HepG2 (cell line): ENCODE measurements around the gene STX8. TPM values are rescaled to one million over a fixed set of nuclear protein-coding genes. Genes with fewer than 3 reads are reported as not detected.

Source experiments
- ATAC-seq: fragments of 200-7000 bp; cut with Tn5 transposase; 3 replicates; pipeline ENCODE4 v1.9.1; 2020; ENCODE audit warnings: mild to moderate bottlenecking, moderate library complexity
- BruUV-seq: library from RNA; stranded (reverse); fragments of 400-500 nt; replicated peaks from 2 replicates; lab custom pipeline; 2021; lab: Mats Ljungman, UMichigan
- CTCF ChIA-PET: fragments of 300-600 bp; formaldehyde crosslinking; extraction: SDS; loops from one replicate; lab custom pipeline; 2021; ENCODE audit warnings: low total read pairs, inconsistent platforms, low intra/inter-chr PET ratio; lab: Yijun Ruan, JAX
- POLR2A ChIA-PET: fragments of 350-600 bp; sonication (Branson Sonifier 250); formaldehyde crosslinking; loops from one replicate; lab custom pipeline; 2020; ENCODE audit warnings: antibody characterized with exemption, inconsistent platforms; lab: Yijun Ruan, JAX
- DNase-seq: peaks from one replicate; pipeline ENCODE4 v3.0.0-alpha.2; 2015; ENCODE audit warnings: low spot score
- FAIRE-seq: peaks from 3 replicates; lab custom pipeline; 2011; peaks lifted over from hg19 to GRCh38; lab: Jason Lieb, UNC
- H2AFZ ChIP-seq: one replicate; pipeline ENCODE4 v1.6.1; 2011; ENCODE audit warnings: low read length, inconsistent platforms
- H3K27ac ChIP-seq: fragments of 300-600 bp; 3 replicates; pipeline ENCODE4 v1.8.0; 2011; ENCODE audit warnings: mixed run types, mild to moderate bottlenecking, mixed read lengths, low read length, inconsistent platforms; ENCODE audit not compliant: insufficient read depth; ENCODE audit errors: extremely low read length
- H3K27me3 ChIP-seq, 2 experiments: fragments of 200-600 bp in 1 of 2; 2 replicates in 1 of 2; 3 replicates in 1 of 2; pipeline versions ENCODE4 v1.6.0 to v1.8.0; 2011; ENCODE audit warnings: low read length in 2 of 2, mild to moderate bottlenecking in 2 of 2, moderate library complexity in 2 of 2, inconsistent platforms in 1 of 2; ENCODE audit not compliant: insufficient read depth in 2 of 2, control insufficient read depth in 1 of 2
- H3K36me3 ChIP-seq, 2 experiments: fragments of 200-600 bp in 1 of 2; replicated peaks in 1 of 2; 2 replicates in 1 of 2; 3 replicates in 1 of 2; pipeline versions ENCODE4 v1.5.1 to v1.8.0; 2011; ENCODE audit warnings: low read length in 2 of 2, inconsistent platforms in 1 of 2; ENCODE audit not compliant: insufficient read depth in 2 of 2, control insufficient read depth in 1 of 2
- H3K4me1 ChIP-seq: 2 replicates; pipeline ENCODE4 v1.5.1; 2012; ENCODE audit warnings: low read length, inconsistent platforms; ENCODE audit not compliant: insufficient read depth
- H3K4me2 ChIP-seq: 2 replicates; pipeline ENCODE4 v1.6.0; 2011; ENCODE audit warnings: low read depth, low read length, inconsistent platforms
- H3K4me3 ChIP-seq, 3 experiments: fragments of 200-600 bp in 1 of 3; sonication (generic), shearing (Covaris generic) in 1 of 3; replicated peaks in 1 of 3; 2 replicates each; pipeline ENCODE4 v1.5.1; 2011 to 2016; ENCODE audit warnings: low read length in 3 of 3, inconsistent platforms in 2 of 3, low read depth in 2 of 3, mild to moderate bottlenecking in 2 of 3, control low read depth in 1 of 3, mixed read lengths in 1 of 3; ENCODE audit not compliant: insufficient read depth in 1 of 3
- H3K79me2 ChIP-seq: one replicate; pipeline ENCODE4 v1.6.1; 2011; ENCODE audit warnings: low read length, inconsistent platforms; ENCODE audit not compliant: insufficient read depth
- H3K9ac ChIP-seq: 2 replicates; pipeline ENCODE4 v1.6.0; 2011; ENCODE audit warnings: mild to moderate bottlenecking, low read depth, low read length, inconsistent platforms; ENCODE audit not compliant: insufficient read depth
- H3K9me3 ChIP-seq: 2 replicates; pipeline ENCODE4 v1.5.1; 2012; ENCODE audit warnings: mild to moderate bottlenecking, low read length
- H4K20me1 ChIP-seq: 2 replicates; pipeline ENCODE4 v1.6.0; 2011; ENCODE audit warnings: inconsistent platforms, mild to moderate bottlenecking, low read length, moderate library complexity; ENCODE audit not compliant: insufficient read depth
- CTCF ChIP-seq: sonication (generic); formaldehyde crosslinking; IDR thresholded peaks from 2 replicates; pipeline ENCODE4 v1.5.0; 2020; ENCODE audit warnings: mild to moderate bottlenecking, missing genetic modification reagents, moderate library complexity
- FOXK2 ChIP-seq: fragments of 450-650 bp; IDR thresholded peaks from 2 replicates; pipeline ENCODE4 v1.6.1; 2016
- GLMP ChIP-seq: sonication (generic); formaldehyde crosslinking; IDR thresholded peaks from 2 replicates; pipeline ENCODE4 v1.9.0; 2021; ENCODE audit warnings: missing genetic modification reagents, mild to moderate bottlenecking, borderline replicate concordance
- RAD21 ChIP-seq: fragments of 450-650 bp; formaldehyde crosslinking; IDR thresholded peaks from 2 replicates; pipeline ENCODE4 v1.5.0; 2020; ENCODE audit warnings: mild to moderate bottlenecking
- RXRA ChIP-seq: sonication (generic); formaldehyde crosslinking; IDR thresholded peaks from 2 replicates; pipeline ENCODE4 v1.5.1; 2020; ENCODE audit warnings: missing genetic modification reagents
- SMC3 ChIP-seq: IDR thresholded peaks from 2 replicates; pipeline ENCODE4 v1.6.1; 2011; ENCODE audit warnings: low read length, improper control_type of control experiment
- STAG1 ChIP-seq: sonication (generic); formaldehyde crosslinking; IDR thresholded peaks from 2 replicates; pipeline ENCODE4 v1.4.0; 2020; ENCODE audit warnings: missing genetic modification reagents
- XRCC5 ChIP-seq: fragments of 200-400 bp; formaldehyde crosslinking; optimal IDR thresholded peaks from 2 replicates; pipeline ENCODE3; 2017; ENCODE audit warnings: mild to moderate bottlenecking, low read length
- ZBTB38 ChIP-seq: sonication (generic); formaldehyde crosslinking; IDR thresholded peaks from 2 replicates; pipeline ENCODE4 v1.5.1; 2020; ENCODE audit warnings: mild to moderate bottlenecking, missing genetic modification reagents
- ZNF101 ChIP-seq: sonication (generic); formaldehyde crosslinking; IDR thresholded peaks from 2 replicates; pipeline ENCODE4 v1.4.0; 2020; ENCODE audit warnings: mild to moderate bottlenecking, low read depth, missing genetic modification reagents, borderline replicate concordance
- ZNF180 ChIP-seq: sonication (generic); formaldehyde crosslinking; IDR thresholded peaks from 2 replicates; pipeline ENCODE4 v1.4.0; 2020; ENCODE audit warnings: low read depth, missing genetic modification reagents, borderline replicate concordance
- ZNF468 ChIP-seq: sonication (generic); formaldehyde crosslinking; IDR thresholded peaks from 2 replicates; pipeline ENCODE4 v1.8.0; 2022; ENCODE audit warnings: mild to moderate bottlenecking, moderate library complexity, missing genetic modification reagents
- ZNF687 ChIP-seq: sonication (generic); formaldehyde crosslinking; IDR thresholded peaks from 2 replicates; pipeline ENCODE4 v1.5.1; 2020; ENCODE audit warnings: mild to moderate bottlenecking, missing genetic modification reagents, moderate library complexity
- WGBS: methylation state at CpG from one replicate; pipeline ENCODE4 v1.1.6; 2017; ENCODE audit warnings: low lambda C conversion rate; 5-methylcytosine and 5-hydroxymethylcytosine counted together
- in situ Hi-C: cut with HindIII; loops from 2 replicates; pipeline ENCODE4 v1.10.0; 2017; ENCODE audit warnings: low pct_unique_long_range_greater_than_20kb; ENCODE audit not compliant: extremely low pct_ligation_motif_present
- intact Hi-C: fragments of 100-400 bp; cut with micrococcal nuclease; formaldehyde crosslinking; loops from one replicate; pipeline ENCODE4 v1.10.0; 2022; ENCODE audit not compliant: unreplicated experiment
- polyA plus RNA-seq, 8 experiments: library from polyadenylated mRNA; depleted of rRNA in 3 of 8; stranded (reverse) in 7 of 8; unstranded in 1 of 8; fragments of >200 nt; fragmentation: Illumina TruSeq in 4 of 8; extraction: Trizol in 4 of 8; gene quantifications; 2 replicates each; pipeline versions ENCODE4 v1.2.1 to v1.2.3, GENCODE V29; 2011 to 2016; ENCODE audit warnings: low read depth in 4 of 8, missing spikeins in 1 of 8, mixed read lengths in 1 of 8; ENCODE audit not compliant: insufficient read depth in 1 of 8
- total RNA-seq, 5 experiments: library from RNA; depleted of rRNA; stranded (reverse); fragments of >200 nt; fragmentation: Illumina TruSeq; extraction: Trizol; gene quantifications; 2 replicates each; pipeline ENCODE4 v1.2.3, GENCODE V29; 2016; ENCODE audit warnings: low read depth in 1 of 5

The STX8 gene
- total and polyA plus RNA-seq, 2 of the 13 experiments (the other 11 are each of a cell fraction or from before 2014, with no cell fraction given) = 36.4 to 53.6 TPM

GRCh38 chr17:9576521-9577372, 1.1 kb upstream of the STX8 start, which contains the start of gene CFAP52:
CFAP52 (plus strand) TSS chr17:9576642; CDS start chr17:9576696, 54 bp downstream.
- Histone ChIP-seq H2AFZ (peak within 1 kb of the TSS; percentile 89), H3K27me3 (no peaks in the 10 kb centered on the region), H3K27ac (peak within 1 kb of the TSS; percentile 36), H4K20me1 (no peaks in the 10 kb centered on the region), H3K9ac (peak within 1 kb of the TSS; percentile 69), H3K36me3 (no peaks in the 10 kb centered on the region), H3K9me3 (no peaks in the 10 kb centered on the region), H3K4me2 (peak within 1 kb of the TSS; percentile 78), H3K79me2 (peaks cover 6% of the 10 kb centered on the region), H3K4me3 (peak within 1 kb of the TSS; percentile 71 to 95 (median 81)), H3K4me1 (0 out of 2 replicates have a peak, but pooled peaks cover 6% of the 10 kb centered on the region)
- no TSS peak for BruUV-seq
- ATAC-seq = peak; percentile 70
- ChIA-PET POLR2A (interaction anchor here (0.9 kb wide), 1 partner anchor 108 kb away, joined by 3 read pairs; no protein-coding TSS in a partner anchor), CTCF (interaction anchor here (0.9 to 2.2 kb wide), 3 partner anchors 99 to 191 kb away, joined by 3 to 11 read pairs (median 4); no protein-coding TSS in a partner anchor)
- in situ Hi-C loops = no loop called here
- TF ChIP-seq ZNF687 (CRISPR knock-in tag) (peak; percentile 16; the same call in 1 of the 2 replicates), FOXK2 (no peak), ZNF101 (CRISPR knock-in tag) (no peak), GLMP (no peak), XRCC5 (peak; percentile 35), STAG1 (peak; percentile 66), SMC3 (peak; percentile 70), RAD21 (CRISPR knock-in tag) (0 out of 2 replicates have a peak, but pooled peaks have one; percentile 22), ZBTB38 (CRISPR knock-in tag) (peak; percentile 47; the same call in 1 of the 2 replicates), CTCF (CRISPR knock-in tag) (peak; percentile 73), RXRA (CRISPR knock-in tag) (0 out of 2 replicates have a peak, but pooled peaks have one; percentile 22), ZNF468 (CRISPR knock-in tag) (0 out of 2 replicates have a peak, but pooled peaks have one; percentile 34), ZNF180 (CRISPR knock-in tag) (no peak)
- WGBS = 76% methylated on average over 37 of the region's 38 CpGs
- peak; percentile 74 for FAIRE-seq
- DNase-seq = peak; percentile 33
- intact Hi-C loops = loop anchor here (1.0 to 10.0 kb wide), 3 partner anchors 68 to 149 kb away; partner anchors contain the start of gene USP43
